ENCODE data around the gene SLC29A1.

GRCh38 chr6:44234101-44235025 is 11.0 kb downstream of the SLC29A1 start:
- TF ChIP-seq, protein P1, sequence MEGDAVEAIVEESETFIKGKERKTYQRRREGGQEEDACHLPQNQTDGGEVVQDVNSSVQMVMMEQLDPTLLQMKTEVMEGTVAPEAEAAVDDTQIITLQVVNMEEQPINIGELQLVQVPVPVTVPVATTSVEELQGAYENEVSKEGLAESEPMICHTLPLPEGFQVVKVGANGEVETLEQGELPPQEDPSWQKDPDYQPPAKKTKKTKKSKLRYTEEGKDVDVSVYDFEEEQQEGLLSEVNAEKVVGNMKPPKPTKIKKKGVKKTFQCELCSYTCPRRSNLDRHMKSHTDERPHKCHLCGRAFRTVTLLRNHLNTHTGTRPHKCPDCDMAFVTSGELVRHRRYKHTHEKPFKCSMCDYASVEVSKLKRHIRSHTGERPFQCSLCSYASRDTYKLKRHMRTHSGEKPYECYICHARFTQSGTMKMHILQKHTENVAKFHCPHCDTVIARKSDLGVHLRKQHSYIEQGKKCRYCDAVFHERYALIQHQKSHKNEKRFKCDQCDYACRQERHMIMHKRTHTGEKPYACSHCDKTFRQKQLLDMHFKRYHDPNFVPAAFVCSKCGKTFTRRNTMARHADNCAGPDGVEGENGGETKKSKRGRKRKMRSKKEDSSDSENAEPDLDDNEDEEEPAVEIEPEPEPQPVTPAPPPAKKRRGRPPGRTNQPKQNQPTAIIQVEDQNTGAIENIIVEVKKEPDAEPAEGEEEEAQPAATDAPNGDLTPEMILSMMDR (IDR thresholded peaks at IDR 0.05; ENCODE audit: poor library complexity): peak; percentile 69
- TF ChIP-seq EZH2 (IDR thresholded peaks at IDR 0.05; ENCODE audit: borderline replicate concordance): no peak
- no peak for TF ChIP-seq EZH2phosphoT487 (IDR thresholded peaks at IDR 0.05; ENCODE audit: low read depth, severe bottlenecking, unreplicated experiment)
